ENCODE measurements around the gene DMRT1.

DMRT1 gene

DNA sequence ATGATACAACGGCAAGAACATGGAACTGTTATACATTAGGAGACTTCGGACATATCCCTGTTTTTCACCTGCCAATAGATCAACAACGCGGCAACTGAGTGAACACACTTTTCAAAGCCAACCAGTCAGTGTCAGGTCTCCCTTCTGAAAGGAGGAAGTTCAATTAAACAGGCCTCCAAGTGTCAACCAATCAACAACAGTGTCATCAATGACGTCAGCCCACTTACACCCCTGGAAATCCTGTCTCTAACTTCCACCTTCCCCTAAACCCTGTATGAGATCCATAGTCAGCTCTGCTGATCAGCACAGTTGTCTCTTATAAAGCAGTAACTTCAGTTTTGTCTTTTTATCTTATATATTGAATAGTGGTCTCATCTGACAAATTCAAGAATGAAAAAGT lies 171.5 kb downstream of the DMRT1 start:
- no peak overlapping the region for H3K27ac ChIP-seq
- TF ChIP-seq, protein P1, sequence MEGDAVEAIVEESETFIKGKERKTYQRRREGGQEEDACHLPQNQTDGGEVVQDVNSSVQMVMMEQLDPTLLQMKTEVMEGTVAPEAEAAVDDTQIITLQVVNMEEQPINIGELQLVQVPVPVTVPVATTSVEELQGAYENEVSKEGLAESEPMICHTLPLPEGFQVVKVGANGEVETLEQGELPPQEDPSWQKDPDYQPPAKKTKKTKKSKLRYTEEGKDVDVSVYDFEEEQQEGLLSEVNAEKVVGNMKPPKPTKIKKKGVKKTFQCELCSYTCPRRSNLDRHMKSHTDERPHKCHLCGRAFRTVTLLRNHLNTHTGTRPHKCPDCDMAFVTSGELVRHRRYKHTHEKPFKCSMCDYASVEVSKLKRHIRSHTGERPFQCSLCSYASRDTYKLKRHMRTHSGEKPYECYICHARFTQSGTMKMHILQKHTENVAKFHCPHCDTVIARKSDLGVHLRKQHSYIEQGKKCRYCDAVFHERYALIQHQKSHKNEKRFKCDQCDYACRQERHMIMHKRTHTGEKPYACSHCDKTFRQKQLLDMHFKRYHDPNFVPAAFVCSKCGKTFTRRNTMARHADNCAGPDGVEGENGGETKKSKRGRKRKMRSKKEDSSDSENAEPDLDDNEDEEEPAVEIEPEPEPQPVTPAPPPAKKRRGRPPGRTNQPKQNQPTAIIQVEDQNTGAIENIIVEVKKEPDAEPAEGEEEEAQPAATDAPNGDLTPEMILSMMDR (conservative IDR thresholded peaks at IDR 0.05) = no peak
- TF ChIP-seq ZFX (IDR thresholded peaks at IDR 0.05) = no peak

DNA sequence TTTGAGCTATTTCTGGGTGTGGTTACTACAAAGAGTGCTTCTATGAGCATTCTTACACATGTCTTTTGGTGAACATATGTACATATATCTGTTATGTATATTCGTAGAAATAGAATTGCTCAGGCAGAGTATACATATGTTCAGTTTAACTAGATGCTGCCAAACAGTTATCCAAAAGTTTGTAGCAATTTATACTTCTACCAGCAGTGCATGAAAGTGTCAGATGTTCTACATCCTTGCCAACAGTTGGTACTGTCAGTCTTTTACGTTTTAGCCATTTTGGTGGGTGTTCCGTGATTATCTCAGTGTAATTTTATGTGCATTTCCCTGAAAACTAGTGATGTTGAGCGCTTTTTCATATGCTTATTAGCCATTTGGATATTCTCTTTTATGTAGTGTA lies 172.7 kb downstream of the DMRT1 start:
- no peak overlapping the region for H3K27ac ChIP-seq
- TF ChIP-seq, protein P1 (conservative IDR thresholded peaks at IDR 0.05) = no peak
- TF ChIP-seq ZFX (IDR thresholded peaks at IDR 0.05) = no peak

DNA sequence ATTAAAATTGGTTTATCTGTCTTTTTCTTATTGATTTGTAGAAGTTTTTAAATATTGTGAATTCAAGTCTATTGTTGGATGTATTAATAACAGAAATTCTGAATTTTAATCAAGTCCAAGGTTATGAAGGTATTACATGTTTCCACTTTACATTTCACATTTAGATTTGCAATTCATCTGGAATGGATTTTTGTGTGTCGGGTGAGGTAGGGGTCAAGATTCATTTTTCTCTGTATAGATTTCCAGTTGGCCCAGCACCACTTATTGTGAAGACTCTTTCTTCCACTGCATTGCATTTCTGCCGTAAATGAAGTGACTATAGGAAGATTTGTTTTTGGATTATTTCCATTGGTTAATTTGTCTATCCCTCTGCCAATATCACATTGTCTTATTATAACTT lies 173.1 kb downstream of the DMRT1 start:
- no peak overlapping the region for H3K27ac ChIP-seq
- TF ChIP-seq, protein P1 (conservative IDR thresholded peaks at IDR 0.05) = no peak
- TF ChIP-seq ZFX (IDR thresholded peaks at IDR 0.05) = no peak

DNA sequence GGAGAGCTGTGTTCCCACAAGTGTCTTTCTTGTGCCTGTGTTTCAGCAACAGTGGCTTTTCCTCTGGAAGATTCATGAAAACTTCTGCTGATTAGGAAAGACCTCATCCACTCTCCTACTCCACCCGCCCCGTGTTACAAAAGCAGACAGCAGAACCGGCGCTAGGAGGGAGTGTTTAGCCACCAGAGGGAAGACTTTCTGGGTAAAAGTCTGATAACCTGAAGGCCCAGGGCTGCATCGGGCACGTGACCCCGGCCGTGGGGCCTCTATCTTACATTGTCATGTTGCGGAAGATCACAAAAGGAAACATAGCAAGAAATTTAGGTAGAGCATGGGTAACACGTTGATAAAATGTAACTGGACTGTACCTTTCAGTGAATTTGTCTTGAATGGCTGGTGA lies 176.6 kb downstream of the DMRT1 start:
- H3K27ac ChIP-seq = no peak overlapping the region
- TF ChIP-seq ZFX (IDR thresholded peaks at IDR 0.05) = no peak
- TF ChIP-seq, protein P1 (conservative IDR thresholded peaks at IDR 0.05) = peak; percentile 78
